ENCODE data around the gene DUSP22.

- TF ChIP-seq CTCF (IDR thresholded peaks at IDR 0.05) (no peak), EP300 (IDR thresholded peaks at IDR 0.05) (no peak), POLR2A (IDR thresholded peaks at IDR 0.05) (no peak)
Measured at GRCh38 chr6:357261-357790, 65.0 kb downstream of the DUSP22 start.

All from tibial nerve (tissue), 4 donors.